HG03108 (cell line): Measurements from ENCODE around the gene CRTAP.
"Not testable (repeated sequence)": the region's sequence is repeated elsewhere in the genome, so short reads cannot be mapped to it uniquely, and the experiment has no call there.

Source experiments
- ATAC-seq: cut with Tn5 transposase; IDR thresholded peaks from one replicate; pipeline ENCODE4 v1.9.1; 2021; ENCODE audit warnings: moderate library complexity; ENCODE audit not compliant: unreplicated experiment

CRTAP gene

DNA sequence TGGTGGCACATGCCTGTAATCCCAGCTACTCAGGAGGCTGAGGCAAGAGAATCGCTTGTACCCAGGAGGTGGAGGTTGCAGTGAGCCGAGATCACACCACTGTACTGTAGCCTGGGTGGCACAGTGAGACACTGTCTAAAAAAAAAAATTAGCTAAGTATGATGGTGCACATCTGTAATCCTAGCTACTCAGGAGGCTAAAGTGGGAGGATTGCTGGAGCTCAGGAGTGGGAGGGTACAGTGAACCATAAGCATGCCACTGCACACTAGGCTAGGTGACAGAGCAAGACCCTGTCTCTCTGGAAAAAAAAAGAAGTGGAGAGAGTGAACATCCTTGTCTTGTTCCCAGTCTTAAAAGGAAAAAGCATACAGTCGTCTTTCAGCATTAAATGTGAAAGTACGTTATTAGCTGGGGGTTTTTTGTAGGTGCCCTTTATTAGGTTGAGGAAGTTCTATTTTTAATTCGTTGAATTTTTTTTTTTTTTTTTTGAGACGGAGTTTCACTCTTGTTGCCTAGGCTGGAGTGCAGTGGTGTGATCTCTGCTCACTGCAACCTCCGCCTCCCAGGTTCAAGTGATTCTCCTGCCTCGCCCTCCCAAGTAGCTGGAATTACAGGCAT, 25.3 kb downstream of the CRTAP start:
- ATAC-seq: not testable (repeated sequence)

DNA sequence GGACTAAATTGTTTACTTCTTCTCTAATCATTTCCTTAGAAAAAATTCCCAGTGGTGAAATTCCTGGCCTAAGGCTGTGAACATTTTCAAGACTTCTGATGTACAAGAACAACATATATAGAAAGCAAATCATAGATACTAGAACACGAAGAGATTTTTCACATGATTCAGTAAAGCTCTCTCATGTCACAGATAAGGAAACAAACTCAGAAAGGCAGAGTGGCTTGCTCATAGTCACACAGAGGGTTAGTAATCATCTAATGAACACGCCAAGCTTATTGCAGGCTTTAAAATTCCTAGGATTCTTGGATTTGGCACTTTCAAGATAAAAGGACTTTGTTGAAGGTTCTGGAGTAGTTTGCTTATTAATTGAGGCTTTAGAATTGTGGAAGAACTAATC, 26.2 kb downstream of the CRTAP start:
- ATAC-seq: no peak

DNA sequence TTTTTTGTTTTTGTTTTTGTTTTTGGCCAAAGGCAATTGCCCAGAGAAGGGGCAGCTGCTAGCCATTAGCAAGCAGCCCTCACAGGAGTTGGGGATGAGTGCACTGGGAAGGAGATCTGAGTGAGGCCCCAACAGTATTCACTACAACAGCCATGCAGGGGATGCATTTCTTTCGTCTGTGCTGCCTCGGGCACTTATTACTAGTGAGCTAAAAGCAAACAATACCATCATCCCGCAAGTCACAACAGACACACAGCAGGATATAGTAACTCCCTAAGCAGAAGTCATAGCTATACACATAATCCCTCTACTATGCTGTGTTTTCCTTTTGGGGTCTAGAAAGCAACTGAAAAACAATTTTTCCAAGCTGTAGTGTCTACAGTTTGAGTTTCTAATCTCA, 27.2 kb downstream of the CRTAP start:
- no peak for ATAC-seq

DNA sequence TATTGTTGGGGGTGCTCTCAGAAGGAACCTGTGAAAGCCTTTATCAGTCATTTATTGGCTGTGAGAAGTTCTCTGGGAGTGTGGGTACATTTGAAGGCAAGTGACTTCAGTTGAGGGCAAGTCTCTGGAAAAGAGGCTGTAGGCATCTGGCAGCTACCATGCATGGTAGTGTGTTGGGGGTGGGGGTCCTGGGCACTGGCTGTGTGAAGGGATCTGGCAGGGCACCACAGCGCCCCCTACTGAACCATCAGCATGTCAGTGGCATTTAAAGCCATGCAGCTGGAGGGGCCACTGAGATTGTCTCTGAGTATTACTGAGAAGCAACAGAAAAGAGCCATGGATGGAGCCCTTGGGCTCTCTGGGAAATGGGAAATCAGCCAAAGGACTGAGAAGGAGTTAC, 30.6 kb downstream of the CRTAP start:
- ATAC-seq: no peak

DNA sequence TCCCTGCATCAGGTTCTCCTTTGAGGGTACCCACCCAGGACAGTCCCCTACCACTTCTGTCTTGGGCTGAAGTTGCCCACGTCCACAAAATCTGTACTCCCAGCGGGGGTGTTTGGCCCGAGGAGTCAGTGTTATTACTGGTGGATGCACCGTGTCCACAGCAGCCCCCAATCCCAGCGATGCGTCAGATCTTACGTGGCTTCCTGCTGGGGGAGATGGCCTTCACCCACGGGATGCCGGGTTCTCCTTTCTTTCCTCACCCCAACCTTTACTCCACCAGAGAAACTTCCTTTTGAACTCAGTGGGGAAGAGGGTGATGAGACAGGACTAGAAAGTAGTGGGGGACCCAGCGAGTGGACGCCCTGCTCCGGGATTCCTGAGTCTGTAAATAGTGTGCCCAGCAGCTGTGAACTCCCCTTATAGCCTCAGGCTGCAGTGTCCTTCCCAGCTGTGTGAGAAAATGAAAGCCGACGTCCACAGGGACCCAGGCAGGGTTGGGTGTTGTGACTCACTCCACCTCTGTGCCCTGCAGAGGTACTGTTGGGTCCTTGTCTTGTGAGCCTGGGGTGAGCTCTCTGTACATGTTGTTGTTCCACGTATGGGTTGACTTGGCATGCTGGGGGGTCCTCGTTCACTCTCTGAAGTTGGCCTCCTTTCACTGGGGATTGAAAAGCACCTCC, 31.5 kb downstream of the CRTAP start:
- ATAC-seq: no peak

DNA sequence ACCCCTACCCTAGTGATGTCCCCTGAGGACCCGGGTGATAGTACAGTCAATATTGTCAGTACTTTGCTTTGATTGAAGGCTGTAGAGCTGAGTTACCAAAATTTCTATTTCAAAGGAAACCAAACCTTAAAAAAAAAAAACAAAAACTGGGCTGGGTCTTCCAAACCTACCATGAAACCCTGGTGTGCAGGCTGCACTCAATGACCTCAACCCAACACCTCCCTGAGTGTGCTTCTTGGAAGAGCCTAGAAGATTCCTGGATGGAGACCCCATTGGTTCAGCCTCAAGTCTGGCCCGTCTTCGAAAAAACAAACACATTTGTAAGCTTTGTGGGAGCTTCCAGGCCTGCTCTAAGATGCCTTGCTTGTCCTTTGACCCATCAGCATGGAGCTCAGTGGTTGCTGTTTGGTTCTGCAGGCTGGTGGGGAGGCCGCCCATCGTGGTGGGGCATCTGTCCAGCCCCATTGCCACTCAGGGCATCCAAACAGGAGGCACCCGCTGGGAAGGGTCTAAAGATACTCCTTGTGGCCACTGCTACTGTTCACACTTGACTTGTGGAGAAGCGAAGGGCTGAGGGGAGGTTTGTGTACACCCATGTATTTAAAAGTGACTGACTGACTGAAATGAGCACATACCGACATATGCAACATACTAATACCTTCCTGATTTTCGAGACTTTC, 32.2 kb downstream of the CRTAP start:
- no peak for ATAC-seq

GRCh38 chr3:33146791-33147445, 33.1 kb downstream of the CRTAP start:
- ATAC-seq: no peak

DNA sequence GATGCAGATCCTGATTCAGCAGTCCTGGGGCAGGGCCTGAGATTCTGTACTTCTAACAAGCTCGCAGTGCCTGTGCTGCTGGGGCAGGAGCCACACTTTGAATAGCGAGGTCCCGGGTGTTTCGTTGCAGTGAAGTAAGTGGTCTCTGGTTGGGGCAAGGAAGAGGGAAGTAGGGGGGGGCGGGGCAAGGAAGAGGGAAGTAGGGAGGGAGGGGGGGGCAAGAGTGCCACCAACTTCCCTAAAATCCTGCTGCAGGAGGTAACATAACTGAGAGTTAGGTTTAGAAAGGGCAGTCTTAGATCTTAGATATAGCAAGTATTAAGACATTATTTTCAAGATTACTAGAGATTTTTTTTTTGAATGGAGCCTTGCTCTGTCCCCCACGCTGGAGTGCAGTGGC, 35.5 kb downstream of the CRTAP start:
- ATAC-seq: no peak

DNA sequence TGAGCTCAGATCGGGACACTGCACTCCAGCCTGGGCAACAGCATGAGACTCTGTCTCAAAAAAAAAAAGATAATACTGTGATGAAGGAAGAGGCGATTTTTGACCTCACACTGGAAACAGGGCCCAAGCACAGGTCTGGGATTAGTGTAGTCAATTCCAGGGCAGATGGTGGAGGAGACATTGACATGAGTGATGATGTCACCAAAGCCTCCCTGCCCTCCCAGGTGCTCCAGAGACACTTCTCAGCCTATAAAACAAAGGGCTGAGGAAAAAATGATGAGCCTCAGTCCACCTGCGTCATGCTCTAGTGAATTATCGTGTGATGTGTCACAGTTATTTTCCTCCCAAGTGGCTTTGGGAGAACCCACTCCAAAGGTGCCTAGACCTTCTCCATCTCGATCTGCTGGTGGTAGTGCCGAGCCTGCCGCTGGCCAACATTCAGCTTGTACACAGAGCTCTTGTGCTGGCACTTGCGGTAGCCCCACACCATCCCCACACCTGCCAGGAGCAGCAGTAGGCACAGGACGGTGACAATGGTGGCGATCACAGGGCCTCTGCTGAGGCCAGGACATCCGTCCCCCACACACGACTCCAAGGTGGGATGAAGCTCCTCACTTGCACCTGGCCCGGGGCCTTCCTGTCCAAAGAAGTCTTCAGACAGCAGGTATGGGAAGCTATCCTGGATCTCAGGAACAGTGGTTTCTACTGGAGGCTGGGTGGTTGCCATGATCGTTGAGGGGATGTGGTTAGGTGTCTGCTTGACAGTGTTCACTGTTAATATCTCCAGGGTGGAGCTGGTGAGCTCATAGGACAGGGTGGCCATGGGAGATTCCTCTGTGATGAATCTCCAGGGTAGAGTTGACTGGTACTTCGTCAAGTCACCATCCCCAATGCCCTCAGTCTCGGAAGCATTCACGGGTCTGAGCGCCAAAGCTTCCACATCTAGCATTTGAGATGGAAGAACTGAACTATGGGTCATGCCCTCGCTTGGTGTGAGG, 38.8 kb downstream of the CRTAP start:
- ATAC-seq: no peak

- no peak for ATAC-seq
Measured at GRCh38 chr3:33153782-33154181, 40.0 kb downstream of the CRTAP start.

DNA sequence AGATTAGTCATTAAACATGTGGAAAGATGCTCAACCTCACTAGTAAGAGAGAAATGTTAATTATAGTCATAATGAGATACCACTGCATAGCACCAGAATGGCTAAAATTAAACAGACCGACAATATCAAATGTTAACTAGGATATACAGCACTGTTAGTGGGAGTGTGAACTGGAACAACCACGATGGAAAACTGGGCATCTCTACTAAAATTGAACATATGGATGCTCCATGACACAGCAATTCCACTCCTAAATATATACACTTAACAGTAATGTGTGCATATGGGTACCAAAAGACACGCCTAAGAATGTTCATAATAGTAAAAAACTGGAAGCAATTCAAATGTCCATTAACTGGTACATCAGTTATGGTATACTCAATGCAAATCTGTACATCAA, 41.5 kb downstream of the CRTAP start:
- ATAC-seq: no peak

DNA sequence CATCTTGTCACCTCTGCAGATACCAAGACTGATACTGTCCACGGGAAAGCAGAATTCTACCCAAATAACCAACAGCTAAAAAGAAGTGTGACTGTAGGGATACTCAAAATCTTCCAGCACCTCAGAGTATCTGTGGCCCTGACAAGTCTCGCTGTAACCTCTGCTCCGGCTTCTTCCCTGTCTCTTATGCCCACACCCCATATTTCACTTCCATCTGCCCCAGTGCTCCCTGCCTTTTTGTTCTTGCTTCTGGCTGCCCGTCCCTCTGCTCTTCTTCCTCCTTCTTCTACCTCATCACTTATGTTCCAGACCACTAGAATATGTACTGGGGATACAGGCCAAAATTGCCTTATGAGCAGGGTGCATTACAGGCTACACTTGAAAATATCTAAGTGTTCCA, 45.4 kb downstream of the CRTAP start:
- no peak for ATAC-seq

- no peak for ATAC-seq
Measured at GRCh38 chr3:33159981-33160380, 46.2 kb downstream of the CRTAP start.

DNA sequence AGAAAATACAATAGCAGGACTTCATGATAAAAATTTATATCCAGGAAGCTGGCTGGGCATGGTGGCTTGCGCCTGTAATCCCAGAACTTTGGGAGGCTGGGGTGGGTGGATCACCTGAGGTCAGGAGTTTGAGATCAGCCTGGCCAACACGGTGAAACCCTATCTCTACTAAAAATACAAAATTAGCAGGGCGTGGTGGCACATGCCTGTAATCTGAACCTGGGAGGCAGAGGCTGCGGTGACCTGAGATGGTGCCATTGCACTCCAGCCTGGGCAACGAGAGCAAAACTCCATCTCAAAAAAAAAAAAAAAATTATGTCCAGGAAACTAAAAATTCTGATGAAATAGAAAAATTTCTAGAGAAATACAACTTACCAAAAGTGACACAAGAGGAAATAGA, 48.8 kb downstream of the CRTAP start:
- not testable (repeated sequence) for ATAC-seq

GRCh38 chr3:33165372-33165771, 51.6 kb downstream of the CRTAP start:
- no peak for ATAC-seq

DNA sequence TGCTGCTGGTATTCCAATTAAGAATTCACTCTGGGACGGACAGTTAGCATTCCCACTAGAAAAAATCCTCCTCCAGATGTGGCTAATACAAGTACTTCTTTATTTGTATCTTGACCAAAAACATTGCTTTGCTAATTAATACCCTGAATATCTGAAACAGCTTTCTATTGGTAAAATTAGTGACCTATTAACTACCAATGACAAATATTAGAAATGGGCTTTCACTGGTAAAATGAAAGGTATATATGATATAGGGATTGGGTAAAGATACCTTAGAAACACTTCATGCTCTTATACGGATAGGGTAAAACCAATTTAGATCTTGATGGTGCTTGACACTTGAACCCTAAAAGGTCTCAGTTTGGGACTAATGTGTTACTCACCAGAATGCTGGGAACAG, 52.3 kb downstream of the CRTAP start:
- ATAC-seq: no peak

DNA sequence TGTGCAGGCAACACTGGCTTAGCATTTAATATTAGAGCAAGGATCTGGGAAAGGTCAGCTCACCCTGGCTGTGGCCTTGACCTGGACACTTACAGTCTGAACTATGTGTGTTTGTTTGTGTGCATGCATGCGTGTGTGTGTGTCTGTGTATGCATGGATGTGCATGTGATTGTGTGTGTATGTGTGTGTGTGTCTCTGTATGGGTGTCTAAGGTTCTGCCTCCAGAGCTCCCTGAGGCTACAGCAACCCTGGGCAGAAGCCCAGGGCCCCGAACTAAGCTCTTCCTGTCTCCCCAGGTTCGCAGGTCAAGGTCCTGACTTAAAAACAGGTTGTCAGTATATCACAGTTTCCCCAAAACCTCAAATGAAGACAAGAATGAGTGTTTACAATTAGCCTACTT, 53.5 kb downstream of the CRTAP start:
- ATAC-seq: no peak

GRCh38 chr3:33167716-33168336, 54.0 kb downstream of the CRTAP start:
- no peak for ATAC-seq

- ATAC-seq: no peak
Measured at GRCh38 chr3:33170531-33170930, 56.7 kb downstream of the CRTAP start.

GRCh38 chr3:33171580-33171979, 57.8 kb downstream of the CRTAP start:
- no peak for ATAC-seq
